GM18526 (cell line): Measurements from ENCODE around the gene SDCBP2.

Experiments
- POLR2A ChIP-seq: IDR thresholded peaks from 3 replicates; pipeline ENCODE4 v1.6.1; 2011; ENCODE audit not compliant: insufficient read length; ENCODE audit errors: extremely low read depth

The SDCBP2 gene

DNA sequence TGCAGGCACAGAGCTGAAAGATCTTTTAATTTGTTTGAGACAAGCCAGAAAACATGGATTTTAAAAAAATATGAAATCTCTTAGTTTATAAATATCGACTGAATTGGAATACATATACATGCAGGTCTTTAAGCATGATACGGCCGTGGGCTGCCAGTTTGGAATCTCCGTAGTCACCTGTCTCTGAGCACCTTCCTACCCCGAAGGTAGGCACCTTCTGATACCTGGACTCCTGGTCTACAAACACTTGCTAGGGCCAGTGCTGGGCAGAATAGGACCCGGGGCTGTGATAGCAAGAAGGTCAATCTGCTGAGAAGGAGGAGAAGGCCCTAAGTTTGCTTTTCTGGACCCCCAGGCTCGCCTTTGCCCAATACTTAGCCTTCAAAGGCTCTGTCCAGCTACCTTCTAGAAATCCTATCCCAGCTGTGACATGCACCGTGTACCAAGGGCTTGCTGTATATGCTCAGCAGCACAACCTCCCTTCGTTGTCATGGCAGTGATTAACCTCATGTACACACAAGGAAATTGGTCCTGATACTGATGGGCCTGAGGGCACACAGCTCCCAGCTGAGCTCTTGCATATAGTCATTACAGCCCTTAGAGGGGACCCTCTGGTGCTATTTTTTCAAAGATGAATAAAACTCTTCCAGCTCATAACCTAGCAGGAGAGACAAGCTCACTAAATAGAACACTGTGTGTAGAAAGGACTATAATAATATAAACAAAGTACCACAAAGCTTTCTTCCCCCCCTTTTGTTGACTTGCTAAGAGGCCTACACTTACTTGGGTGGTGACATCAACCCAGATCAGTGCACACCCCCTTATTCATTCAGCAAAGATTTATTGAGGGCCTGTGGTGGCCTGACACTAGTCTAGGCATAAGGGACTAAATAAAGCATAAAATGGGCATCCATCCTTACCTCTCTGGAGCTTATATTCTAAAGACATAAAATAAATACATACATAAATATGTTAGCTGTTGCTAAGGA is 45.1 kb downstream of the SDCBP2 start:
- no peak for TF ChIP-seq POLR2A

DNA sequence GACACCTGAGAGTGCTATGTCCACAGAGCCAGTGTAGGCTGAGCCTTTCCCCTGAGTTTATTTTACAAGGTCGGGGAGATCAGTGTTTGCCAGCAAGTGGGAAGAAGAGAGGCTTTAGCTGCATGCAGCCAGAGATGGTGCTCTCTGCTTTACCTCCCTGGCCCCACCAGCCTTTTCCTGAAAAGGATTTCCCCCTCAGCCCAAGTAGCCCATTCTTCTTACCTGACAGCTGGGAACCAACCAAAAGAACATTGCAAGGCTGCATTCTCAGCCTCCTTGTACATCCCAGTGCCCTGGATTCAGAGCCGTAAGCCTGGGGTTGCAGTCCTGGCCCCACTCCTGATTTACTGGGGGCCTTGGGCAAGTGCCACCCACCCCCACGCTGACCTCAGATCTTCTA is 46.0 kb downstream of the SDCBP2 start:
- TF ChIP-seq POLR2A: no peak

DNA sequence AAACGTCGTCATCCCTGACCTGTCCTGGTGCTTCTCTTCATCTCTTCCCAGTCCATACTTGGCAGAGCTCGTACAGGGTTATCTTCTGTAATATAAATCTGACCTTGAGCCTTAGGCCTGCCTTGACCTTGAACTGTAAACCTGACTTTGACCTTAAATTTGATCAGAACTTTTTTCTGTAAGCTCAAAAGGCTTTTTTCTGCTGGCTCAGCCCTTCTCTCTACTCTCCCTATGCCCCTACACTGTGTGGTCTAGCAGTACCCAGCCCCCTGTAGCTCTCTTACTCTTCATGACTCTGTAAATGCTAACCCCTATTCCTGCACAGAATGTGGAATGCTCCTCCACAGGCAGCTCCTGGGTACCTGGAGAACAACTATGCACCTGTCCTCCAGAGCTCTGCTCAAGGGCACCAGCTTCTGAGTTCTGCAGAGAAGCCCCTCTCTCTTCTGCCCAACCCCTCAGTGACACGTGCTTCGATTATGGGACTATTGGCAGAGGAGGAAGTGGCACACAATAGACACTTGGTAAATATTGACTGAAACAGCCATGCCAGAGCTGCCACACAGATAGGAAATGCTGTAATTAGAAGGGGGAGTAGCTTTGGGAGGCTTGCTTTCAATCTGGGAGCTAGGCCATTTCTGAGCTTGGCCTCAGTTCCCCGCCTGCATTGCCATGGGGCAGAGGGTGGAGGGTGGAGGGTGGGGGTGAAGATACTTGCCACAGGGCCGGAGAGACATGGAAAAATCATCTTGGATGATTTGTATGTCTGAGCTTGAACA is 47.5 kb downstream of the SDCBP2 start:
- no peak for TF ChIP-seq POLR2A

DNA sequence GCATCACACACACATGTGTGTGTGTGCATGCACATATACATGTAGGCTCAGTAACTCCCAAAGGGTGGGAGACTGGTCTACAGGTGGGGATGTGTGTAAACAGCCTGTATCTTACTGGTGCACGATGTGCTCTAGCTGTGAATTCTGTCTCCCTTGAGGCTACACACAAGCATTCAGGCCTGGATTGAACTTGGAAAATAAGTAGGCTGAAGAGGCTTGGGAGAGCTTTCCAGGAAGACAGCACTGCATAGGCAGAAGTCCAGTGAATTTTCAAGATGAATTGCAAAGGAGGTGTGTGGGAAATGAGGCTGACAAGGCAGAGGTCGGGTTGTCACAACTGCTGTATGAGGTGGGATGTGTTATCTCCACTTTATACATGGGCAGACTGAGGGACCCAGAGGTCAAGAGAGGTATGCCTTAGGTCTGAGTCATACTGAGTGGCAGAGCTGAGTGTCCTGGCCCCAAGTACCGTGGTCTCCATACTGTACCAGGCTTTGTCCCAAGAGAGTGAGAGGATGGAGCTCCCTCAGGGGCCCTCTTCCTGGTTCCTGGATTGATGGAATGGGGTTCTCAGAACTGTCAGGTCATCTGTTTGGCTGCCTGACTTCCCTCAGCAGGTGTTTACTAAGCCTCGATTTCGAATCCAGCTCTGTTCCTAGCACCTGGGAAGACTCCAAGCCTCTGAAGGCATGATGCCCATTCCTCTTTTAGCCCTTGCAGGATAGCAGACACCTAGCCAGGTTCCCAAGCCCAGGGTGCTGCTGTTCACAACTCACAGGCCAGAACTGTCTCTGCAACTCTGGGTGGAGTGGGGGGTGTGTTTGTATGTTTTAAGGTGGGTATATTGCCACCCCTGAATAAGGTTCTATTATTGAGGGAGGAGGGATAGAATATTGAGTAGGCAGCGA is 48.5 kb downstream of the SDCBP2 start:
- no peak for TF ChIP-seq POLR2A

DNA sequence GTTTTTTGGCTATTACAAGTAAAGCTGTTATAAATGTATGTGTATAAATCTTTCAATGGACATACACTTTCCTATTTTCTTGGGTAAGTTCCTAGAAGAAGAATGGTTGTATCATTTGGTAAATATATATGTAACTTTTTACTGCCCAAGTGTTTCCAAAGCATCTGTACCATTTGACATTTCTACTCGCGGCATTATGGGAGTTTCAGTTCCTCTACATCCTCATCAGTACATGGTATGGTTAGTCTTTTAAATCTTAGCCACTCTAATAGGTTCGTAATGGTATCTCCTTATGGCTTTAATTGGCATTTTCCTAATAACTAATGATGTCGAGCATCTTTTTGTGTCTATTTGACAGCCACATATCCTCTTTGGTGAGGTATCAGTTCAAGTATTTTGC is 49.9 kb downstream of the SDCBP2 start:
- TF ChIP-seq POLR2A: no peak

DNA sequence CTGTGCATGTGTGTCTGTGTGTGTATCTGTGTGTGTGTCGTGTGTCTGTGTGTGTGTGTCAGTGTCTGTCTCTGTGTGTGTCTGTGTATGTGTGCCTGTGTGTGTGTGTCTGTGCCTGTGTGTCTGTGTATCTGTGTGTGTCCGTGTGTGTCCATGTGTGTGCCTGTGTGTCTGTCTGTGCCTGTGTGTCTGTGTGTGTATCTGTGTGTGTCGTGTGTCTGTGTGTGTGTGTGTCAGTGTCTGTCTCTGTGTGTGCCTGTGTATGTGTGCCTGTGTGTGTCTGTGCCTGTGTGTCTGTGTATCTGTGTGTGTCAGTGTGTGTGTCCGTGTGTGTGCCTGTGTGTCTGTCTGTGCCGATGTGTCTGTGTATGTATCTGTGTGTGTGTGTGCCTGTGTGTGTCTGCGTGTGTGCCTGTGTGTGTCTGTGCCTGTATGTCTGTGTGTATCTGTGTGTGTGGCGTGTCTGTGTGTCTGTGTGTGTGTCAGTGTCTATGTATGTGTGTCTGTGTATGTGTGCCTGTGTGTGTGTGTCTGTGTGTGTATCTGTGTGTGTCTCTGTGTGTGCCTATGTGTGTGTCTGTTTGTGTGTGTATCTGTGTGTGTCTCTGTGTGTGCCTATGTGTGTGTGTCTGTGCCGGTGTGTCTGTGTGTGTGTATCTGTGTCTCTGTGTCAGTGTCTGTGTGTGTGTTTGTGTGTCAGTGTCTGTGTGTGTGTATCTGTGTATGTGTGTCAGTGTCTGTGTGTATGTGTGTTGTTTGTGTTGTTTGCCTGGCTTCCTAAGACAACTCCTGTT is 51.2 kb downstream of the SDCBP2 start:
- no peak for TF ChIP-seq POLR2A

DNA sequence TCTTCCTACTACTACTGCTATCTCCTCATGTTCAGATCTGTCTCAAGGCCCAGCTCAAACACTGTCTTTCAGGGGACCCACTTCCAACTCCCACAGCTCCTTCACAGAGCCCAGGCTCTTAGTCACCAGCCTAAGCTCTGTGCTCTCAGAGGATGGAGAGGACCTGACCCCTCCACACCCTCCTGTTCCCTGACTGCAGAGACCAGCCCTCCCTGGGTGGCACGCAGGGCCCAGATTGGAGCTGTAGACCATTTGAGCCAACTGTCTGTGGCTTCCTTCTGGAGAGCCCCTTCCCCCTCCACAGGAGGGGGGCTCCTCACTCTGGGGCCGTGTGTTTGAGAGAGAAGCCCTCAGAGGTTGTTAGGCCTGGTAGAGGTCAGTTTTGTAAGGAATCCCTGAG is 53.0 kb downstream of the SDCBP2 start:
- TF ChIP-seq POLR2A: no peak

DNA sequence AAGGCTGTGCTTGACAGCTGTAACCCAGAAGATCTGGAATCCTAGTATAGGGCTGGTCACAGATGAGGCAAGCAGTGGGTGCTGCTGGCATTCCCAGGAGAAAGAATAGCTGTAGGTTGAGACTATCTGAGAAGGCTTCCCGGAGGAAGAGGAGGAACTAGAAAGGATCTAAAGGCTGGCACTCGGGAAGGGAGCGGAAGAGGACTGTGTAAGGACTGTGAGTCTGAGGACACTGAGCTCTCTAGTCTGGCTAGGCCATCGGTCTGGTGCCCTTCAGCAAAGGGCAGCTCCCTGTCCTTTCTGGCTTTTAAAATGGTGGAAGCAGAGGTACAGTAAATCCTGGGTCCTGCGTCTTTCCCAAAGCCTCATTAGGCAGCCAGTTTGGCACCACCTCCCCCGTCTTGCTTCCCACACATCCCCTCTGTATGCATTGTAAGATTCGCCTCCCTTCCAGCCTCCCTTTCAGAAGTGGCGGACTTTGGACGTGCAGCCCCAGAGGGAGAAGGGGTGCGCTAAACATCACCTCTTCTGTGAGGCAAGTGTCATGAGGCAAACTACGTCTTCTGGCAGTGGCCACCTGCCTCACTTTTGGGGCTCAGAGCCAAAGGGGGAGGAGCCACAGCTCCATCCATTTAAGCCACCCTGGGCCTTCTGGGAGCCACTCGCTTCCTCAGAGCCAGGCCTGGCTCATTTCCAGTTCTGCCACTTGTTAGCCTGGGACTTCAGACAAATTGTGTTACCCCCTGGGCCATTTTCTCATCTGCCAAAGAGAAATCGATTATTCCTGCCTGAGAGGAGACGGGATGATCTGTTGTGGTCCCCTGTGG is 54.2 kb downstream of the SDCBP2 start:
- no peak for TF ChIP-seq POLR2A

DNA sequence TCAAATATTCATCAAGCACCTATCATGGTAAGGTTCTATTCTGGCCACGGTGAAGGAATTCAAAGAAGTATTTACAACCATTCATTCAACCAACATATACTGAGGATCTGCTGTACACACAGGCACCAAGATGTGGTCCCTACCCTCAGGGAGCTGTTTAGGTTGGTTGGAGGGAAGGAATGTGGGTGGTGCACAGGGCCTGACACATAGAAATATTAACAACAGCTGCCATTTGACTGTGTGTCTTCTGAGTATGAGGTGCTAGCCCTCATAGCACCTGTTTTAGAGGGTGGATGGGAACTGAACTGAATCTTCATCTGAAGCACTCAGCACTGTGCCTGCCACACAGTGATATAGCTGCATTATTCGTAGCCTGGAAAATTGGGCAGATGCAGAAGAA is 55.6 kb downstream of the SDCBP2 start:
- TF ChIP-seq POLR2A: no peak

DNA sequence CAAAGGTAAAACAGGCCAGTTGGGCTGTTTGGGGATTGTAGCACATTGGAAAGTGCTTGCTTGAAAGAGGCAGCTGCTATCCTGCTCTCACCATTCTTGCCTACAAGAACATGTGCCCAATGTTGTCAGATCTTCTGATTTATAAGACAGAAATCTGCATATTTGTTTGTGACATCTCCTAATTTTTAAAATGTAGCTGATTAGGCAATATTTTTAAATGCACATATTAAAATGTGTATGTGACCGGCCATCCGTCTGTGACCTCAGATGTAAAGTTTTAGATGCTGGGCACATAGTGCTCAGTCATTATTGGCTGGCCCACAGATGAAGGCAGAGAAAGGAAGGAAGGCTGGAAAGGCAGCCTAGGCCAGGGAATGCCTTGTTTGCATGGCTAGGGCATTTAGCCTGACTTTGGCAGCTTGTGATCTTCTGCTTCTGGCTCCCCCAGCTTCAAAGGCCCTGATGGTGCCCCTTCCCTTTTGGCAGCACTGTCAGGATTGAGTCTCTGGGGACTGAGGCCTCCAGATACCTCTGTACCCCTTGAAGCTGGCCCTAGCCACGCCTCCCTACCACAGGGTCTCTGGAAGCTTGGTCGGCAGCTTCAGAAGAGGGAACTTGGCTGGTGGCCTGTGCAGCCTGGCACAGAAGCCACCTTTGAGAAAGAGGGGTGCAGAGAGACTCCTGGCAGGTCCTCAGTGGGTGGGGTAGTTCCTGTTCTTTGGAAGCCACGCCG is 56.4 kb downstream of the SDCBP2 start:
- TF ChIP-seq POLR2A: no peak

DNA sequence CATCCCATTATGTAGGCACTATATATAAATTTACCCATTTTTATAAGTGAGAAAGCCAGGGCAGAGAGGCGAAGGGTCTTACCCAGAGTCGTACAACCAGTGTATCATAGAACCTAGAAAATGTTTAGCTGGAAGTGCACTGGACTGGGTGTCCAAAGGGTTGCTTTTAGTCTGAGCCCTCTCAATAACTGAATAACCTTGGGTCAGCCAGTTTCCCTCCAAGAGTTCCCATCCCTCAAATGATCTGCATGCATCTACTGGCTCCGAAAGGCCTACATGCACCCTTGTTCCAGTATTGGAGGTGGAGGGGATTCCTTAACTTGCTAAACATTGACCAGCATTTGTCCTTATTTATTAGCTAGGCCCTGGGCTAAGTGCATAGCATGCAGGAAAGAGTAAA is 59.1 kb downstream of the SDCBP2 start:
- no peak for TF ChIP-seq POLR2A

DNA sequence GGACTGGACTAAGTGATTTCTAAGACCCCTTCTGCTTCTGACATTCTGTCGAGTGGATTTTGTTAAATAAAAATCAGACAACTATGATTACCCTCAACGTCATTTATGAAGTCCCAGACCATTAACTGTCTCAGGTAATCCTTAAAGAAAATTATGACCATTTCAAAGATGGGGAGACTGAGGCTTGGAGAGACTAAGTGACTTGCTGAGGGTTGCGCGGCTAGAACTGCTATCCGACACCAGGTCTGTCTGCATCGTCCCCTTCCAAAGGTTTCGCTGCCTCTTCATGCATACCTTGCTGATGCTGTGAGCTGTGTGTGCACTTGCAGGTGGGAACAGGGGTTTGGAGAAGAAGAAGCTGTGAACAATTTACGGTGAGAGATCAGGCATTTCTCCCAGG is 59.7 kb downstream of the SDCBP2 start:
- no peak for TF ChIP-seq POLR2A
